GM19025 (cell line): ENCODE data around the gene ADAMTS1.
"Not testable (repeated sequence)": the region's sequence is repeated elsewhere in the genome, so short reads cannot be mapped to it uniquely, and the experiment has no call there.

Source experiments
- ATAC-seq: cut with Tn5 transposase; IDR thresholded peaks from one replicate; pipeline ENCODE4 v1.9.1; 2021; ENCODE audit warnings: mild to moderate bottlenecking, low read depth, moderate library complexity; ENCODE audit not compliant: unreplicated experiment

ADAMTS1 gene

GRCh38 chr21:26845066-26845758 lies at the start of gene ADAMTS1:
Gene ADAMTS1, minus strand, starts transcription at chr21:26845409. Its CDS starts 455 bp downstream, at chr21:26844954.
- ATAC-seq: no peak

- no peak for ATAC-seq
These were observed 46.9 kb upstream of the ADAMTS1 start for GRCh38 chr21:26892151-26892550.

- no peak for ATAC-seq
These were observed 43.7 kb upstream of the ADAMTS1 start for GRCh38 chr21:26888931-26889330.

- no peak for ATAC-seq
These were observed 43.0 kb upstream of the ADAMTS1 start for GRCh38 chr21:26888256-26888655.

- no peak for ATAC-seq
These were observed 42.0 kb upstream of the ADAMTS1 start for GRCh38 chr21:26887251-26887650.

GRCh38 chr21:26884436-26884835 lies 39.2 kb upstream of the ADAMTS1 start:
- no peak for ATAC-seq

GRCh38 chr21:26883768-26884167 lies 38.6 kb upstream of the ADAMTS1 start:
- ATAC-seq: no peak

- no peak for ATAC-seq
These were observed 36.5 kb upstream of the ADAMTS1 start for GRCh38 chr21:26881504-26882228.

GRCh38 chr21:26877018-26877417 lies 31.8 kb upstream of the ADAMTS1 start:
- no peak for ATAC-seq

- ATAC-seq: no peak
These were observed 29.1 kb upstream of the ADAMTS1 start for GRCh38 chr21:26874347-26874746.

GRCh38 chr21:26865857-26866256 lies 20.6 kb upstream of the ADAMTS1 start:
- ATAC-seq: no peak

GRCh38 chr21:26856871-26857350 lies 11.7 kb upstream of the ADAMTS1 start:
- ATAC-seq: not testable (repeated sequence)

GRCh38 chr21:26854695-26855094 lies 9.5 kb upstream of the ADAMTS1 start:
- ATAC-seq: not testable (repeated sequence)

GRCh38 chr21:26852423-26852822 lies 7.2 kb upstream of the ADAMTS1 start:
- no peak for ATAC-seq

GRCh38 chr21:26851109-26851944 lies 6.1 kb upstream of the ADAMTS1 start:
- no peak for ATAC-seq

GRCh38 chr21:26850116-26850643 lies 5.0 kb upstream of the ADAMTS1 start:
- no peak for ATAC-seq

GRCh38 chr21:26849428-26850115 lies 4.4 kb upstream of the ADAMTS1 start:
- no peak for ATAC-seq

- no peak for ATAC-seq
These were observed 2.7 kb upstream of the ADAMTS1 start for GRCh38 chr21:26847921-26848320.

- no peak for ATAC-seq
These were observed 1.8 kb upstream of the ADAMTS1 start for GRCh38 chr21:26847002-26847401.
